Measurements from ENCODE around the gene VIPR2.
"Not testable (repeated sequence)": the region's sequence is repeated elsewhere in the genome, so short reads cannot be mapped to it uniquely, and the experiment has no call there.

The VIPR2 gene

DNA sequence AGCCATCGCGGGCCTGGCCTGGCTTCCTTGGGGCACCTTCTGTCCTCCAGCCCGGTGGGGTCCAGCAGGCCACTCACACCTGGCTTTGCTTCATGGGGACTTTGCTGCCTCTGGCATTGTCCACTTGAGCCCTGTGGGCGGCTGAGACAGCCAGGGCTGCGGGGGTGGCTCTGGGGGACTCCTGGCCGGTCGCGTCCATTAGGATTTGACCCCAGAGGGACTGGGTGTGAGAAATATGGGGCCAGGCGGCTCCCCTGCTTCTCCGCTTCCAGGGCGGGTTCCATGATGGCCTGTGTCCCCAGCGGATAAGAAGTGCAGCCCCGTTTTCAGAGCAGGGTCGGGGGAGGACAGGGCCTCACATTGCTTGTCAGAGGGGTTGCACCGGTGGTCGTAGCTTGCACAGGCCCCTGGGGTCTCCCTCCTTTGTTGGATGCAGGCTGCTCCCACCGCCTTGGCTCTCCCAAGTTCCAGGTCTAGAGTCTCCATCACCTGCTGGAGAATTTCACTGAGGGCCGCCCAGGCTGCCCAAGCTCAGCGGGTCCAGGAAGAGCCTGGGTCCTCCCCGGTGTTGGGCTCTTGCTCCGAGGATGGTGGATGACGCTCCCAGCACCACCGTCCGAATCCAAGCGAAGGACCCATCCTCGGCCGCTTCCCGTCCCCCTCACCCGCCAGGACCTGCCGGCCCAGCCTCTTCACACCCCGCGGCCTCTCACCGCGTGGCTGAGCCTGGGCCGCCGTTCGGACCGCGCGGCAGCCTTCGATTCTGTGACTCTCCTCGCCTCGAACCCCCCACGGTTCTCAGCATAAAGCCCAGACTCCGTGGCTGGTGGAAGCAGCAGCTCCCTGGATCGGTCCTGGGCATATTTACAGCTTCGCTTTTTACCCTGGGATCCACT, 148.2 kb downstream of the VIPR2 start:
- no peak for DNase-seq (ENCODE audit: low read depth in 1 of 2, low spot score in 1 of 2)

GRCh38 chr7:158995514-158995913, 149.2 kb downstream of the VIPR2 start:
- DNase-seq (ENCODE audit: low read depth in 1 of 2, low spot score in 1 of 2): no peak

GRCh38 chr7:158994687-158995086, 150.0 kb downstream of the VIPR2 start:
- no peak for DNase-seq (ENCODE audit: low read depth in 1 of 2, low spot score in 1 of 2)

GRCh38 chr7:158993591-158993990, 151.1 kb downstream of the VIPR2 start:
- no peak for DNase-seq (ENCODE audit: low read depth in 1 of 2, low spot score in 1 of 2)

DNA sequence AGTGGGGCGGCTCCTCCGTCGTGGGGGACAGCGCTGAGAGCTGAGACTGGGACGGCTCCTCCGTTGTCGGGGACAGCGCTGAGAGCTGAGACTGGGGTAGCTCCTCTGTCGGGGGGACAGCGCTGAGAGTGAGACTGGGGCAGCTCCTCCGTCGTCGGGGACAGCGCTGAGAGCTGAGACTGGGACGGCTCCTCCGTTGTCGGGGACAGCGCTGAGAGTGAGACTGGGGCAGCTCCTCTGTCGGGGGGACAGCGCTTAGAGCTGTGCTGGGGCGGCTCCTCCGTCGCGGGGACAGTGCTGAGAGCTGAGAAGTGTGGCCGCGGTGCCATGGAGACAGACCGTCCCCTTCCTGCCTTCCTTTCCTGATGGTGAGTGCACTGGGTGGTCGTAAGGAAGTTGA, 151.9 kb downstream of the VIPR2 start:
- no peak for DNase-seq (ENCODE audit: low read depth in 1 of 2, low spot score in 1 of 2)

- DNase-seq (ENCODE audit: low read depth in 1 of 2, low spot score in 1 of 2): no peak
These were observed 152.6 kb downstream of the VIPR2 start for GRCh38 chr7:158991824-158992621.

DNA sequence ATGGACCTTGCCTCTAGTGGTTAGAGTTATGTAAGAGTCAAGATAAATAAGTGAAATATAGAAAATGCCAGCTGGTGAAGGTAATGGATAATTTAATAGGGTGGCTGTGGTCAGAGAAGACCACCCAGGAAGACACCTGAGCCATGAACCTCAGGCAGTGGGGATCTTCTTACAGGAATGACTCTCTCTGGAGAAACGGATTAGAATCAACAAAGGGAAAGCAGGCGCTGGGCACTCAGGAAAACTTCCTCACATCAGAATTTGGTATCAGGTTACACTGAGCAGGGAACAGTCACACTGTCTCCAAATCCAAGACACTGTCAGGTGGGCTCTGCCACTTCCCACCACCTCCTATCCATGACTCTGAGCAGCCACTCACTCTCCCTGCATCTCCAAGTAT, 155.7 kb downstream of the VIPR2 start:
- no peak for DNase-seq (ENCODE audit: low read depth in 1 of 2, low spot score in 1 of 2)

DNA sequence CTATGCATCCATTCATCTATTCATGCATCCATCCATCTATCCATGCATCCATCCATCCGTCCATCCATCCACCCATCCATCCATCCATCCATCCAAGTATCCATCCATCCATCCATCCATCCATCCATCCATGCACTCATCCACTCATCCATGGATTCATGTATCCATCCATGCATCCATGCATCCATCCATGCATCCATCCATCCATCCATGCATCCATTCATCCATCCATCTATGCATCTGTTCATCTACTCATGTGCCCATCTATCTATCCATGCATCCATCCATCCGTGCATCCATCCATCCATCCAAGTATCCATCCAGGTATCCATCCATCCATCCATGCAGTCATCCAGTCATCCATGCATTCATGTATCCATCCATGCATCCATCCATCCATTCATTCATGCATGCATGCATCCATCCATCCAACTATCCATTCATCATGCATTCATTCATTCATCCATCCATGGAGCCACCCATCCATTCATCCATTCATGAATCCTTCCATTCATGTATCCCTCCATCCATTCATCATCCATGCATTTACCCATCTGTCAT, 156.3 kb downstream of the VIPR2 start:
- no peak for DNase-seq (ENCODE audit: low read depth in 1 of 2, low spot score in 1 of 2)

DNA sequence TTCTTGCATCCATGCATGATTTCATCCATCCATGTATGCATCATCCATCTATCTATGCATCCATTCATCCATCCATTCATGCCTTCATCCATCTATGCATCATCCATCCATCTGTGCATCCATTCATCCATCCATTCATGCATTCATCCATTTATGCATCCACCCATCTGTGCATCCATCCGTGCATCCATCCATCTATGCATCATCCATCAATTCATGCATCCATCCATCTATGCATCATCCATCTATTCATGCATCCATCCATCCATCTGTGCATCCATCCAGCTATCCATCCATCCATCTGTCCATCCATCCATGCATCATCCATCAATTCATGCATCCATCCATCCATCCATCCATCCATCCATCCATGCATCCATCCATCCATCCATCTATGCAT, 157.0 kb downstream of the VIPR2 start:
- no peak for DNase-seq (ENCODE audit: low read depth in 1 of 2, low spot score in 1 of 2)

- no peak for DNase-seq (ENCODE audit: low read depth in 1 of 2, low spot score in 1 of 2)
These were observed 159.1 kb downstream of the VIPR2 start for GRCh38 chr7:158985583-158985982.

DNA sequence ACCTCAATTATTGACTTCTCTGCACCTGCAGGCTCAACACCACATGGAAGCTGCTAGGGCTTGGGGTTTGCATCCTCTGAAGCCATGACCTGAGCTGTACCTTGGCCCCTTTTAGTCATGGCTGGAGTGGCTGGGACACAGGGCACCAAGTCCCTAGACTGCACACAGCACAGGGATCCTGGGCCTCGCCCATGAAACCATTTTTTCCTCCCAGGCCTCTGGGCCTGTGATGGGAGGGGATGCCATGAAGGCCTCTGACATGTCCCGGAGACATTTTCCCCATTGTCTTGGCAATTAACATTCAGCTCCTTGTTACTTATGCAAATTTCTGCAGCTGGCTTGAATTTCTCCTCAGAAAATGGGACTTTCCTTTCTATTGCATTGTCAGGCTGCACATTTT, 160.7 kb downstream of the VIPR2 start:
- DNase-seq (ENCODE audit: low read depth in 1 of 2, low spot score in 1 of 2): not testable (repeated sequence)

- not testable (repeated sequence) for DNase-seq (ENCODE audit: low read depth in 1 of 2, low spot score in 1 of 2)
These were observed 162.6 kb downstream of the VIPR2 start for GRCh38 chr7:158982080-158982479.

GRCh38 chr7:158979635-158980351, 164.9 kb downstream of the VIPR2 start:
- no peak for DNase-seq (ENCODE audit: low read depth in 1 of 2, low spot score in 1 of 2)

DNA sequence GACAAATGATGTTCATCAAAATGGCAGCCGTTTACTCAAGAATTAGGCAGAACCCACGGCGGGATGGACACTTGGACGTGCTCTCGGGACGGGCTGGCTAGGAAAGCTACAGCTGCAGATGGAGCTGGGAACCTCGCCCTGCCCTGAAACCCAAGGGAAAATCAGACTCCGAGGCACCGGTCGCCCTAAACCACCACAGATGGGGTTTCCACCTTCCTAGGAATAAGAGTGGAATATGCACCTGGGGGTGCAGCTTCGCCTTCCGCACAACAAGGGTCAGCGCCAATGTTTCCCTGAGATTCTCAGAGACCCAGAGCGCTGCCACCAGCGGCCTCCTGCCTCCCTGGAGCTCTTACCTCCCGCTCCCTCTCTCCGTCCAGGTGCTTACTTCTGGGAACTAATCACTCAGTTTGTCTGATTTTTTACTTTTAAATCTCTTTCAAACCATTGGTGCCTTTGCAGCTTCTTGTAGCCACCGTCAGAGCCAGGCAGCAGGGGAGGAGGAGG, 165.6 kb downstream of the VIPR2 start:
- DNase-seq (ENCODE audit: low read depth in 1 of 2, low spot score in 1 of 2): no peak

Data from activated T-helper 1 cell treated with anti-CD3 and anti-CD28 coated beads, Interleukin-2, amount 50 U/mL, for 16 hours (primary cell).